GM12873 (cell line): ENCODE measurements around the gene CNIH3.

Experiments used
- CTCF ChIP-seq: IDR thresholded peaks from 2 replicates; pipeline ENCODE4 v1.5.1; 2012; ENCODE audit warnings: low read depth, mild to moderate bottlenecking, moderate library complexity, low read length, control low read depth; ENCODE audit not compliant: insufficient read depth; ENCODE audit errors: missing control alignments

CNIH3 gene

DNA sequence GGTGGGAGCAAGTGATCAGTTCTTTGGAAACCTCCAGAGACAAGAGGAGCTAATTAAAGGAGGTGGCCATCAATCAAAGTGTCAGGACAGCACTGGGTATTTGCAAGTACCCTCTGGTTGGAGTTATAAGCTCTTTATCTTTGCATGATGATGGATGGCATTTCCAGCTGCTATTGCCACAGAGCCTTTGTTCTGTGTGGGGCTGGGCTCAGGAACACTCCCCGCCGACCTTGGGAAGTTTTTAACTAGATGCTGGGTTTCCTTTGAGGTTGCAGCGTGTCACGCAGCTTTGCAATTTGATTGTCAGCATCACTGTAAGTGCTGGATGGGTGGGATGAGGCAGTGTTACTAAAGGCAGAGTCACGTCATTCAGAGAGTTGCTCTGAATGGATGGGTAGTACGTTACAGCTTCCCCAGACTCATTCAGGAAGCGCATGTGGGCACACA lies 68.9 kb downstream of the CNIH3 start:
- no peak for TF ChIP-seq CTCF

DNA sequence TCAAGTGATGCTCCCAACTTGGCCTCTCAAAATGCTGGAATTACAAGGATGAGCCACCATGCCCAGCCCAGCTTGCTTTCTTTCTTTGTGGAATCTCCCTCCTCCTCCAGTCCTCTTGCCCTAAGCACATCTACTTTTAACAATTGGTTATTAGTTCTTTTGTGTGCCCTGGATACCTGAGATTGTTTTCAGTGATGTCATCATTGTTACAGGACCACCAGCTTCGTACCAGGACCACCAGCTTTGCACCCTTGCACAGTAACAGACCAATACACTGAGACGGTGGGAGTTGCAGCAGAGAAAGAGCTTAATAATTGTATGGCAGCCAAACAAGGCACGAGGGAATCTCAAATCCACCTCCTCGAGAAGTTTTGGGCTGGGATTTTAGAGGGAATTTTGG lies 71.3 kb downstream of the CNIH3 start:
- no peak for TF ChIP-seq CTCF

- TF ChIP-seq CTCF = no peak
These were observed 73.3 kb downstream of the CNIH3 start for GRCh38 chr1:224689374-224689773.

DNA sequence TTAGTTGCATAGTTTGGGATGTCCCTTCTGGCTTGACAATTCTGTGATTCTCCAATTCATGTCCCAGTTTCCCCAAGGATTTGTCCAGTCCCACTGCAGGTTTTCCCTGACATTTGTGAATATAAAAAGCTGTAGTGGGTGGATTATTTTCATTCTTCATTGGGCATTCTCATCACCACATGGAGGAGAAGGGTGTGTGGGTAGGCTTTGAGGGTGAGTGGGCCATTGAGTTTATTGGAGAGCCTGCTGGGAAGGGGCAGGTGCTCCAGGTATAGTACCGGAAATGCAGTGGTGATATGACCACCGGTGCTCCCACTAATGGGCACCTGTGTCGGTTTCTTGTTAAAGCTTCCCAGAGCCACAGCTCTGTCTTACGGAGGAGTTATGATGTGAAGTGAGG lies 74.5 kb downstream of the CNIH3 start:
- no peak for TF ChIP-seq CTCF

GRCh38 chr1:224691148-224691925 lies 75.2 kb downstream of the CNIH3 start:
- no peak for TF ChIP-seq CTCF

DNA sequence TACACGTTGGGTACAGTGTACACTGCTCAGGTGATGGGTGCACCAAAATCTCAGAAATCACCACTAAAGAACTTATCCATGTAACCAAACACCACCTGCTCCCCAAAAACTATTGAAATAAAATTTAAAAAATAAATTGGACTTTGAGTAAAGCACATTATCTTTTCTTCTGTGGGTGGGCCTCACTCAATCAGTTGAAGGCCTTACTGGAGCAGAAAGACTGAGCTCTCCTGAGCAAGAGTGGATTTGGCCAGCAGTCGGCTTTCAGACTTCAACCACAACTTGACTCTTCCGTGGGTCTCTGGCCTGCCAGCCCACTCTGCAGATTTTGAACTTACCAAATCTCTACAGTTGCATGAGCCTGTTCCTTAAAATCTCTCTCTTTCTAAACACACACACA lies 78.9 kb downstream of the CNIH3 start:
- no peak for TF ChIP-seq CTCF

- TF ChIP-seq CTCF = no peak
These were observed 79.9 kb downstream of the CNIH3 start for GRCh38 chr1:224696021-224696420.
